PC-9 (cell line): ENCODE results near the gene SCARF2.

Experiments used
- EZH2 ChIP-seq: fragments of 200-600 bp; sonication (generic); IDR thresholded peaks from 2 replicates; pipeline ENCODE4 v1.8.0; 2017; ENCODE audit warnings: antibody characterized with exemption, low read depth
- TF ChIP-seq, protein P1 (sequence below): fragments of 200-600 bp; sonication (generic); conservative IDR thresholded peaks from 2 replicates; pipeline ENCODE4 v1.6.1; 2017; ENCODE audit warnings: mixed run types, antibody characterized with exemption, mild to moderate bottlenecking, moderate library complexity

DNA sequence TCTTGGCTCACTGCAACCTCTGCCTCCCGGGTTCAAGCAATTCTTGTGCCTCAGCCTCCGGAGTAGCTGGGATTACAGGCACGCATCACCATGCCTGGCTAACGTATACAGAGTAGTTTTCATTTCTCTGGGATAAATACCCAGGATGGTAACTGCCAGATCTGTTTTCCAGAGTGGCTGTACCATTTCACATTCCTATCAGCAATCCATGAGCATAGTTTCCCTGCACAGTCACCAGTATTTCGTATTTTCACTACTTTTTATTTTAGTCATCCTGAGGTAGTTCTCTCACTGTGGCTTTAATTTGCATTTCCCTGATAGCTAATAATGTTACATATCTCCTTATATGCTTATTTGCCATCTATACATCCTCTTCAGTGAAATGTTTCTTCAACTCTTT, 11.0 kb upstream of the SCARF2 start:
- TF ChIP-seq, protein P1, sequence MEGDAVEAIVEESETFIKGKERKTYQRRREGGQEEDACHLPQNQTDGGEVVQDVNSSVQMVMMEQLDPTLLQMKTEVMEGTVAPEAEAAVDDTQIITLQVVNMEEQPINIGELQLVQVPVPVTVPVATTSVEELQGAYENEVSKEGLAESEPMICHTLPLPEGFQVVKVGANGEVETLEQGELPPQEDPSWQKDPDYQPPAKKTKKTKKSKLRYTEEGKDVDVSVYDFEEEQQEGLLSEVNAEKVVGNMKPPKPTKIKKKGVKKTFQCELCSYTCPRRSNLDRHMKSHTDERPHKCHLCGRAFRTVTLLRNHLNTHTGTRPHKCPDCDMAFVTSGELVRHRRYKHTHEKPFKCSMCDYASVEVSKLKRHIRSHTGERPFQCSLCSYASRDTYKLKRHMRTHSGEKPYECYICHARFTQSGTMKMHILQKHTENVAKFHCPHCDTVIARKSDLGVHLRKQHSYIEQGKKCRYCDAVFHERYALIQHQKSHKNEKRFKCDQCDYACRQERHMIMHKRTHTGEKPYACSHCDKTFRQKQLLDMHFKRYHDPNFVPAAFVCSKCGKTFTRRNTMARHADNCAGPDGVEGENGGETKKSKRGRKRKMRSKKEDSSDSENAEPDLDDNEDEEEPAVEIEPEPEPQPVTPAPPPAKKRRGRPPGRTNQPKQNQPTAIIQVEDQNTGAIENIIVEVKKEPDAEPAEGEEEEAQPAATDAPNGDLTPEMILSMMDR = no peak
- no peak for TF ChIP-seq EZH2
